Measurements from ENCODE around the gene NAT14.

DNA sequence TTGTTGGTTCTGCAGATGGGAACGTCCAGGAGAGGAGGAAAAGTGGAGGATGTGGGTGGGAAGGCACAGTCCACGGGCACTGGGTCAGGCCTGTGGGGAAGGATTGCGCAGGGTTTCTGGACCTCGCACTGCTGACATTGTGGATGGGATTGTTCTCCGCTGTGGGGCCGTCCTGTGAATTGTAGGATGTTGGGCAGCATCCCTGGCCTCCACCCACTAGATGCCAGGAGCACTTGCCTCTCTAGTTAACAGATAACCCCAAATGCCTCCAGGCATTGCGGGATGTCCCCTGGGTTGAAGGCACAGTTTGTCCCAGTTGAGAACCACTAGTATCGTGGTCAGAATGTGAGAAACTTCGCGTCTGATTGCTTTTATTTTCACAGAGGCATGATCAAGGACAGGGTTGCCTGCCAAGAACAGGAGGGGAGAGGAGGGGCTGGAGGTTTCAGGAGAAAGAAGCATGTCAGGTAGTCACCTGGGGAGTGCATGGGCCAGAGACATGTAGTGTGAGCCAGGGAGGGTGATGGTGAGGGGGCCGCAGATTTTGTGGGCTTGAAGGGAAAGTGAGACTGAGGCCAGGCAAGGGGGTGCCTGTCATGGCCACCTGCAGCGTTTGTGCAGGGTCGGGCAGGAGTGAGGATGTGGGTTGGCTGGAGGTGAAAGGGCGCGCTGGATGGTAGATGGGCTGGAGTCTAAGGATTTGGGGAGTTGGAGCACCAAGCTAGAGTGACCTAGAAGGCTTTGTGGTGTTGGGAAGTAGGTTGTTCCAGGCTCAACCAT, 5.3 kb upstream of the NAT14 start:
- no peak for TF ChIP-seq FOS (IDR thresholded peaks at IDR 0.05; ENCODE audit: borderline replicate concordance, insufficient read depth, low read length)
- TF ChIP-seq, protein P1, sequence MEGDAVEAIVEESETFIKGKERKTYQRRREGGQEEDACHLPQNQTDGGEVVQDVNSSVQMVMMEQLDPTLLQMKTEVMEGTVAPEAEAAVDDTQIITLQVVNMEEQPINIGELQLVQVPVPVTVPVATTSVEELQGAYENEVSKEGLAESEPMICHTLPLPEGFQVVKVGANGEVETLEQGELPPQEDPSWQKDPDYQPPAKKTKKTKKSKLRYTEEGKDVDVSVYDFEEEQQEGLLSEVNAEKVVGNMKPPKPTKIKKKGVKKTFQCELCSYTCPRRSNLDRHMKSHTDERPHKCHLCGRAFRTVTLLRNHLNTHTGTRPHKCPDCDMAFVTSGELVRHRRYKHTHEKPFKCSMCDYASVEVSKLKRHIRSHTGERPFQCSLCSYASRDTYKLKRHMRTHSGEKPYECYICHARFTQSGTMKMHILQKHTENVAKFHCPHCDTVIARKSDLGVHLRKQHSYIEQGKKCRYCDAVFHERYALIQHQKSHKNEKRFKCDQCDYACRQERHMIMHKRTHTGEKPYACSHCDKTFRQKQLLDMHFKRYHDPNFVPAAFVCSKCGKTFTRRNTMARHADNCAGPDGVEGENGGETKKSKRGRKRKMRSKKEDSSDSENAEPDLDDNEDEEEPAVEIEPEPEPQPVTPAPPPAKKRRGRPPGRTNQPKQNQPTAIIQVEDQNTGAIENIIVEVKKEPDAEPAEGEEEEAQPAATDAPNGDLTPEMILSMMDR (IDR thresholded peaks at IDR 0.05; ENCODE audit: extremely low read depth in 1 of 2, insufficient read depth in 1 of 2, low read depth in 1 of 2, low read length in 2 of 2), result no peak
